Glutamatergic neuron (in vitro differentiated cells): ENCODE data around the gene STX2. TPM values are rescaled to one million over a fixed set of nuclear protein-coding genes. Genes with fewer than 3 reads are reported as not detected.

Source experiments
- DNase-seq: peaks from one replicate; pipeline ENCODE4 v3.0.0; 2022
- H3K27ac Mint-ChIP-seq: one replicate; pipeline ENCODE4 v1.8.0; 2020; ENCODE audit warnings: mild to moderate bottlenecking, mixed read lengths, inconsistent platforms; ENCODE audit not compliant: unreplicated experiment
- H3K27me3 Mint-ChIP-seq: one replicate; pipeline ENCODE4 v1.8.0; 2020; ENCODE audit warnings: mild to moderate bottlenecking, moderate library complexity, mixed read lengths, inconsistent platforms; ENCODE audit not compliant: unreplicated experiment
- H3K36me3 Mint-ChIP-seq: one replicate; pipeline ENCODE4 v1.8.0; 2020; ENCODE audit warnings: mild to moderate bottlenecking, mixed read lengths, inconsistent platforms; ENCODE audit not compliant: unreplicated experiment
- H3K4me1 Mint-ChIP-seq: one replicate; pipeline ENCODE4 v1.8.0; 2020; ENCODE audit warnings: mild to moderate bottlenecking, low read depth, mixed read lengths, inconsistent platforms; ENCODE audit not compliant: unreplicated experiment
- H3K4me3 Mint-ChIP-seq: one replicate; pipeline ENCODE4 v1.8.0; 2020; ENCODE audit warnings: mild to moderate bottlenecking, mixed read lengths, inconsistent platforms; ENCODE audit not compliant: unreplicated experiment
- H3K9me3 Mint-ChIP-seq: one replicate; pipeline ENCODE4 v1.8.0; 2020; ENCODE audit warnings: mild to moderate bottlenecking, moderate library complexity, mixed read lengths, inconsistent platforms; ENCODE audit not compliant: unreplicated experiment
- CTCF ChIP-seq: fragments of 200-600 bp; sonication (generic); IDR thresholded peaks from one replicate; pipeline ENCODE4 v1.5.0; 2021; ENCODE audit not compliant: partially characterized antibody, unreplicated experiment
- total RNA-seq: library from RNA; stranded (reverse); fragmentation: NEBNext Ultra II Directional; extraction: Animal tissue kit (Norgen Biotek cat#: 25700); gene quantifications from one replicate; pipeline ENCODE4 v1.2.1, GENCODE V29; 2021; ENCODE audit not compliant: unreplicated experiment

Gene STX2
- total RNA-seq, 1 donor from 2014 or later, result 76.5 TPM

GRCh38 chr12:130860311-130860710 lies 21.3 kb upstream of the STX2 start:
- DNase-seq, result no peak
- peaks cover 6% of the 10 kb centered on the region for H3K9me3 Mint-ChIP-seq
- no peak for TF ChIP-seq CTCF

GRCh38 chr12:130859161-130859560 lies 20.1 kb upstream of the STX2 start:
- H3K4me1 Mint-ChIP-seq, result no peaks in the 10 kb centered on the region
- no peak overlapping the region for H3K27ac Mint-ChIP-seq
- no peaks in the 10 kb centered on the region for H3K27me3 Mint-ChIP-seq
- peaks cover 14% of the 10 kb centered on the region for H3K36me3 Mint-ChIP-seq
- no peak for TF ChIP-seq CTCF
- no peak for DNase-seq
- no peak overlapping the region for H3K4me3 Mint-ChIP-seq
- peaks cover 6% of the 10 kb centered on the region for H3K9me3 Mint-ChIP-seq

More at GRCh38 chr12:130860311-130860710, 21.3 kb upstream of the STX2 start:
- H3K4me3 Mint-ChIP-seq, result no peak overlapping the region
- H3K27ac Mint-ChIP-seq, result no peak overlapping the region
- no peaks in the 10 kb centered on the region for H3K4me1 Mint-ChIP-seq
- no peaks in the 10 kb centered on the region for H3K27me3 Mint-ChIP-seq
- H3K36me3 Mint-ChIP-seq, result peaks cover 14% of the 10 kb centered on the region

- no peak overlapping the region for H3K27ac Mint-ChIP-seq
- H3K4me3 Mint-ChIP-seq, result no peak overlapping the region
- no peak for TF ChIP-seq CTCF
- peaks cover 14% of the 10 kb centered on the region for H3K36me3 Mint-ChIP-seq
- H3K27me3 Mint-ChIP-seq, result peaks cover 2% of the 10 kb centered on the region
- peaks cover 1% of the 10 kb centered on the region for H3K4me1 Mint-ChIP-seq
- DNase-seq, result no peak
- peaks cover 6% of the 10 kb centered on the region for H3K9me3 Mint-ChIP-seq
Observed at GRCh38 chr12:130858084-130858483, 19.0 kb upstream of the STX2 start.

- Mint-ChIP-seq H3K27me3 (peaks cover 5% of the 10 kb centered on the region), H3K36me3 (peaks cover 10% of the 10 kb centered on the region)
- TF ChIP-seq CTCF, result no peak
Observed at GRCh38 chr12:130856088-130856487, 17.0 kb upstream of the STX2 start.

GRCh38 chr12:130850418-130851021 lies 11.5 kb upstream of the STX2 start:
- no peak for DNase-seq
- no peak for TF ChIP-seq CTCF
- Mint-ChIP-seq H3K4me1 (peaks cover 8% of the 10 kb centered on the region), H3K4me3 (no peak overlapping the region), H3K9me3 (peaks cover 2% of the 10 kb centered on the region), H3K27ac (no peak overlapping the region), H3K27me3 (peaks cover 9% of the 10 kb centered on the region), H3K36me3 (no peaks in the 10 kb centered on the region)

More at GRCh38 chr12:130856088-130856487, 17.0 kb upstream of the STX2 start:
- H3K4me1 Mint-ChIP-seq, result peaks cover 1% of the 10 kb centered on the region
- no peak for DNase-seq
- H3K4me3 Mint-ChIP-seq, result no peak overlapping the region
- H3K27ac Mint-ChIP-seq, result no peak overlapping the region
- peaks cover 1% of the 10 kb centered on the region for H3K9me3 Mint-ChIP-seq
